ENCODE measurements around the gene ADA.

ADA gene

DNA sequence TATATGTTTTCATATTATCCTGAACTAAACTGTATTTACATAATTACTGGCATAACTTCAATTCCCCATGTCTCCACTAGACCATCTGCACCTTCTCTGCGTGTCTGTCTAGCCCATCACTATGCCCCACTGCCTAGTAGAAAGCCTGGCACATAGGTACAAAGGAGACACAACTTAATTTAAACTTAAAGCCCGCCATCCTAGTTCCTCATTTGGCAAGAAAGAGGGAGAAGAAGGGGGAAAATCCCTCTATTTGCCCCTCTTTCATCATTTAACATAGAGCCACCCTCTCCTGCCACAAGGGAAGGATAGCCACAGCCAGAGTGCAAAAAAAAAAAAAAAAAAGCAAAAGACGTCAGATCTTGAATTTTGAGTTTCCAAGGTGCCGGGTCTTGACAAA lies 67.3 kb downstream of the ADA start:
- TF ChIP-seq, protein P1, sequence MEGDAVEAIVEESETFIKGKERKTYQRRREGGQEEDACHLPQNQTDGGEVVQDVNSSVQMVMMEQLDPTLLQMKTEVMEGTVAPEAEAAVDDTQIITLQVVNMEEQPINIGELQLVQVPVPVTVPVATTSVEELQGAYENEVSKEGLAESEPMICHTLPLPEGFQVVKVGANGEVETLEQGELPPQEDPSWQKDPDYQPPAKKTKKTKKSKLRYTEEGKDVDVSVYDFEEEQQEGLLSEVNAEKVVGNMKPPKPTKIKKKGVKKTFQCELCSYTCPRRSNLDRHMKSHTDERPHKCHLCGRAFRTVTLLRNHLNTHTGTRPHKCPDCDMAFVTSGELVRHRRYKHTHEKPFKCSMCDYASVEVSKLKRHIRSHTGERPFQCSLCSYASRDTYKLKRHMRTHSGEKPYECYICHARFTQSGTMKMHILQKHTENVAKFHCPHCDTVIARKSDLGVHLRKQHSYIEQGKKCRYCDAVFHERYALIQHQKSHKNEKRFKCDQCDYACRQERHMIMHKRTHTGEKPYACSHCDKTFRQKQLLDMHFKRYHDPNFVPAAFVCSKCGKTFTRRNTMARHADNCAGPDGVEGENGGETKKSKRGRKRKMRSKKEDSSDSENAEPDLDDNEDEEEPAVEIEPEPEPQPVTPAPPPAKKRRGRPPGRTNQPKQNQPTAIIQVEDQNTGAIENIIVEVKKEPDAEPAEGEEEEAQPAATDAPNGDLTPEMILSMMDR (IDR thresholded peaks at IDR 0.05), result no peak

DNA sequence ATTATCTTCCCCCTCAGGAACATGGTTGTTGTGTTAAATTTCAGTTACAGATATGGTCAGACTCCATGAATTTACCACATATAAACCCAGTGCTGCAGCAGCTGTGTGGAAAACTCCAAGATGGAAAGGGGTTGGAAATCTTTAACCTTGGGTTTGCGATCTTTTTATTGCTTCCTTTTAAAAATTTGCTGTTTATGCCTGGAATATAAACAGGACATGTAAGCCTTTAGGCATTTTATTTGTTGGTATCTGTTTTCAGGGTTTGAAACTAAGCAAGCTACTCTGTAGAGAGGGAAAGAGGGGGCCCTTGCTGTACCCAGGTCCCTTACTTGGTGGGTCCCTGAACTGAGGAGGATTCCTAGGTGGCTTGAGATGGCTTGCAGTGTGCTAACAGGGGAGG lies 68.3 kb downstream of the ADA start:
- TF ChIP-seq, protein P1 (IDR thresholded peaks at IDR 0.05), result no peak

DNA sequence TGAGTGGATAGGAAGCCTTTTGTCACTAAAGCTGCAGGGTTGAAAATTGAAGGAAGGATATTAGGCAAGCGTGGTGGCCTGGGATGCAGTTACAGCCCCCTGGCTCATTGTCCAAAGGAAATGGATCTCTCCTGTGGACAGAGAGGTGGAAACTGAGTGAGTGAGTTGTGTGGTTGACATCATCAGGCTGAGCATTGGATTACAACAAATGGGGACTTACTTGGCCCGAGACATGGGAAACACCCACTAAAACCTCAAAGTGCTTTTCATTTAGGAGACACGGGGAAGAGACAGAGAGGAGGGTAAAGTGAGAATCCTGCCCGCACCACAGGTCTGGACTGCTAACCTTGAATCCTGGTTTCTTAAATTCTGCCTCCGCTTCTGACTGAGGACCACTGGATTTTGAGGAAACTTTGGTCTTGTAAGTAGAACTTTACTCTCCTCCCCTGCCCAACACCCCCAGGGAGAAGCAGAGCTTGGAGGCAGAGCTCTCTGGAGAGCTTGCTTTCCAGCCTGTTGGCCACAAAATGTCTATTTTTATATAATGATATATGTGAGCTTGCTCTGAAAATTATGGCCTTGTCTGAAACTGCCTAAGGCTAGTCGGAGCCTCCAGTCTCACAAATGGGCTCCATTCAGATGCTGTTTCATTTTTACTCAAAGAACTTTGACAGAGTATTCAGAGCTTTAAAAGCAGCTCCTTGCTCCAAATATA lies 69.0 kb downstream of the ADA start, which contains the start of gene PKIG:
Gene PKIG, plus strand, starts transcription at position 269 of the 715 bp plus-strand sequence. CDS start 31,978 bp downstream, outside the sequence.
- TF ChIP-seq, protein P1 (IDR thresholded peaks at IDR 0.05), result no peak

DNA sequence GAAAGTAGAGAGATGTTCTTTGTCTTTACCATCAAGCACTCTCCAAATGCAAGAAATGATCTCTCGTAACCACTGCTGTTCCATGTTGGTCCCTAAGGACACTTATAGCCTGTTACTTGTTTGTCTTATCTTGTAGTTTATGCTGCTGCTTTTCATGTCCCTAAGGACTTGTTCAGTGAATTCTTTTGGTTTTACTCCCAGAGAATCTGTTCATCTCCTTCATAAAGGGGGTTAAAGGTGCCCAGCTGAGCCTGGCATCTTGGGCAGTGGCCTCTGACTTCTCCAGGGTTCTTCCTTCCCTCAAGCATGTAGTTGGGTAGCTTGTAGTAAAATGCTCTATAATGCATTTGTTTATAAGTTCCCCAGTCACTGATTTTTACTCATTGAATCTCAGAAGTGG lies 70.0 kb downstream of the ADA start:
- TF ChIP-seq, protein P1 (IDR thresholded peaks at IDR 0.05), result no peak

DNA sequence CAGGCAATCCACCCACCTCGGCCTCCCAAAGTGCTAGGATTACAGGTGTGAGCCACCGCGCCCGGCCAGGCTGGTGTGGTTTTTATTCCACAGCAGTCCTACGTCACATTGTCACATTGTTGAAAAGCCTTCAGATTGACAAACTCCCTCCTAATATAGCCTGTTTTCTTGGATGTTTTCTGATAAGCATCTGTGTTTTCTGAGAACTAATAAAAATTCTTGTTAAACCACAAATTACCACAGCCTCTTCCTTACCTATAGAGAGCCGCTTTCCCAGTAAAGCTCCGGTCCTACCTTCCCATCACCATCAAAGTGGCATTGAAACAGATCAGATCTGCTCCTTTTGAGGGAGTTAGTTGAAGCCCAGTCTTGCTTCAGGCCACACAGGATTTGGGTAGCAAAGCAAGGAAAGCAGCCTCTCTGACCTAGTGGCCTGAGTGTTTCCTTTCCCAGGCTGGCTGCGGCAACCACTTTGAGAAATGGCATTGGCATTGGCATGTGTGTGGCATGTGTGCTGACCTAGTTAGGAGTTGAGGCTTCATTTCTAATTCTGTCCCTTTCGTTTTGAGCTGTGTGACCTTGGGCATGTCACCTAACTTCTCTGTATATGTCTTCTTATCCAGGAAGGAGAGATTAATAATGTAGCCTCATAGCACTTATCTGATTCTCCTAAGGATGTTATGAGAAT lies 70.8 kb downstream of the ADA start:
- TF ChIP-seq, protein P1 (IDR thresholded peaks at IDR 0.05), result no peak

DNA sequence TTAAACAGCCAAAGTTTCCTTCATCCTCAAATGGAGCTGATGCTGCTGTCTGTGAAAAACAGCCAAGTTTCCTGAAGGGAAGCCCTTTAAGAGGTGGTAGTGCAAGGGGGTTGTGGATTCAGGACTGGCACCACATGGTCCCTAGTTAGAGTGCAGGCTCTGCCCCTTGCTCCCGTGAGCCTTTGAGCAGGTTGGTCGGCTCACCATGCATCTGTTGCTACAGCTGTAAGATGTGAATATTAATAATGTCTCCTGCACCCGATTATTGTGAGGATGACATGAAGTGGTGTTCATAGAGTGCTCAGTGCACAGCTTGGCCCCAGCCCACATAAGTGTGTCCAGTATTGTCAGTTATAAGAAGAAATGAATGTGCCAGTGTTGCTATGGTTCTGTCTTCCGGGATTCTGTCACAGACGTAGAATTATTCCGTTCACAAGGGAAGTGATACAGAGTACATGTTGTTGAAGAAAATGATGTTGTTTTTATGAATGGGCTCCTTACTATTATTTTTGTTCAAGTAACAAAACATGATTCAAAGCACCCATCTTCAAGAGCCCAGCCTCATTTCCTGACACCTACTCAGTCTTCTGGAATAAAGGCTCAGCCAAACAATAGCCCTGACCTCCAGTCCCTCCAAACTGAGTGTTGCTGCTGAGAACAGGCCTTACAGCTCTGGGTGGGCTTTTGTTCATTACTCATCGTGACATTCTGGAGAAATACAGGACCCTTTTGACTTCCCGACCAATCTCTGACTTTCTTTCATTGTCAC lies 72.0 kb downstream of the ADA start:
- TF ChIP-seq, protein P1 (IDR thresholded peaks at IDR 0.05), result no peak

DNA sequence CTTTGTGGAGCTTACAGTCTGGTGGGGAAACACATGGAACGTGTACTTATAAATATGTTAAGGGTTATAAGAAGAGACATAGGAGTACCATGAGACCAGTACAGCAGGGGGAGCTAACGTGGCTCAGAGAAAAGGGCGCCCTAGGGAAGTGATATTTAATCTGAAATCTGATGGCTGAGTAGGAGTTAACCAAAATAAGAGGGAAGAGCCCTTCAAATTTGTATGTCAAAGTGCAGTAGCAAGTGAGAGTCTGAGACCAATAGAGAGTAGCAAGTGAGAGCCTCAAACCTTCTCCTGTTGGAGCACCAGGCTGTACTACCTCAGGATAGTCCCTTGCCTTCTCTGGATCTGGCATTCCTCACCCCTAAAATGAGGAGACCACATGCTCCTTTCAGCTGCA lies 75.2 kb downstream of the ADA start:
- TF ChIP-seq, protein P1 (IDR thresholded peaks at IDR 0.05), result no peak
